ENCODE measurements around the gene SYNGAP1. TPM values are rescaled to one million over a fixed set of nuclear protein-coding genes. Genes with fewer than 3 reads are reported as not detected.
A peak's percentile ranks its signal among the peaks of the same experiment; 100 is the strongest.

Gene SYNGAP1
- total RNA-seq, 4 donors from 2014 or later: 4.9 to 37.2 (median 11.1) TPM

DNA sequence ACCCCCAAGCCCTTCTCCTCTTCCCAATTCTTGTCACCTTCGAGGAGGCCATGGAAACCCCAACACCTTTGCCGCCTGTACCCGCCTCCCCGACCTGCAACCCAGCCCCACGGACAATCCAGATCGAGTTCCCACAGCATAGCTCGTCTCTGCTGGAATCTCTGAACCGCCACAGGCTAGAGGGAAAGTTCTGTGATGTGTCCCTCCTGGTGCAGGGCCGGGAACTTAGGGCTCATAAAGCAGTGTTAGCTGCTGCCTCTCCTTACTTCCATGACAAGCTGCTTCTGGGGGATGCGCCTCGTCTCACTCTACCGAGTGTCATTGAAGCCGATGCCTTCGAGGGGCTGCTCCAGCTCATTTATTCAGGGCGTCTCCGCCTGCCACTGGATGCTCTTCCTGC lies 35.2 kb downstream of the SYNGAP1 start:
- H3K4me1 ChIP-seq: peaks cover 6 to 20% (median 17%) of the 10 kb centered on the region in 4 donors
- TF ChIP-seq, protein P1, sequence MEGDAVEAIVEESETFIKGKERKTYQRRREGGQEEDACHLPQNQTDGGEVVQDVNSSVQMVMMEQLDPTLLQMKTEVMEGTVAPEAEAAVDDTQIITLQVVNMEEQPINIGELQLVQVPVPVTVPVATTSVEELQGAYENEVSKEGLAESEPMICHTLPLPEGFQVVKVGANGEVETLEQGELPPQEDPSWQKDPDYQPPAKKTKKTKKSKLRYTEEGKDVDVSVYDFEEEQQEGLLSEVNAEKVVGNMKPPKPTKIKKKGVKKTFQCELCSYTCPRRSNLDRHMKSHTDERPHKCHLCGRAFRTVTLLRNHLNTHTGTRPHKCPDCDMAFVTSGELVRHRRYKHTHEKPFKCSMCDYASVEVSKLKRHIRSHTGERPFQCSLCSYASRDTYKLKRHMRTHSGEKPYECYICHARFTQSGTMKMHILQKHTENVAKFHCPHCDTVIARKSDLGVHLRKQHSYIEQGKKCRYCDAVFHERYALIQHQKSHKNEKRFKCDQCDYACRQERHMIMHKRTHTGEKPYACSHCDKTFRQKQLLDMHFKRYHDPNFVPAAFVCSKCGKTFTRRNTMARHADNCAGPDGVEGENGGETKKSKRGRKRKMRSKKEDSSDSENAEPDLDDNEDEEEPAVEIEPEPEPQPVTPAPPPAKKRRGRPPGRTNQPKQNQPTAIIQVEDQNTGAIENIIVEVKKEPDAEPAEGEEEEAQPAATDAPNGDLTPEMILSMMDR (IDR thresholded peaks at IDR 0.05): no peak
- TF ChIP-seq EP300 (IDR thresholded peaks at IDR 0.05; ENCODE audit: low read depth) (no peak), POLR2A (IDR thresholded peaks at IDR 0.05) (no peak), POLR2AphosphoS5 (IDR thresholded peaks at IDR 0.05) (no peak)
- H3K27me3 ChIP-seq: no peaks in the 10 kb centered on the region
- DNase-seq: no peak
- no peaks in the 10 kb centered on the region for H3K9me3 ChIP-seq
- intact Hi-C loops (cut with DNase I; ENCODE audit: low total_unique reads) (no loop called here), in situ Hi-C loops (cut with MboI; ENCODE audit: low pct_ligation_motif_present in 1 of 4, low pct_unique_long_range_greater_than_20kb in 1 of 4, low sequenced_read_pairs in 3 of 4) (no loop called here)
- H3K4me3 ChIP-seq: peak overlapping the region; percentile 66 to 81 (median 67)
- H3K36me3 ChIP-seq: no peaks in the 10 kb centered on the region
- WGBS, 2 donors (ENCODE audit: low coverage in 1 of 2): 57% methylated on average over 16 of the region's 16 CpGs; no CpG with 5 or more reads in 1 of the 2 donors
- peak overlapping the region; percentile 81 to 92 (median 82) for H3K27ac ChIP-seq

DNA sequence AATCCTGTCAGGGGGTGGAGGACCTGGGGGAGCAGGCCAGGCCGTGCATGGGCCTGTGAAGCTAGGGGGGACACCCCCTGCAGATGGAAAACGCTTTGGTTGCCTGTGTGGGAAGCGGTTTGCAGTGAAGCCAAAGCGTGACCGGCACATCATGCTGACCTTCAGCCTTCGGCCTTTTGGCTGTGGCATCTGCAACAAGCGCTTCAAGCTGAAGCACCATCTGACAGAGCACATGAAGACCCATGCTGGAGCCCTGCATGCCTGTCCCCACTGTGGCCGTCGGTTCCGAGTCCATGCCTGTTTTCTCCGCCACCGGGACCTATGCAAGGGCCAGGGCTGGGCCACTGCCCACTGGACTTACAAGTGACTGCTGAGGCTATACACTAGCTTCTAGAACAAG lies 36.3 kb downstream of the SYNGAP1 start:
- in situ Hi-C loops (cut with MboI; ENCODE audit: low pct_ligation_motif_present in 1 of 4, low pct_unique_long_range_greater_than_20kb in 1 of 4, low sequenced_read_pairs in 3 of 4): no loop called here
- no peak for DNase-seq
- H3K27ac ChIP-seq: no peak overlapping the region
- intact Hi-C loops (cut with DNase I; ENCODE audit: low total_unique reads): no loop called here
- no peaks in the 10 kb centered on the region for H3K27me3 ChIP-seq
- H3K4me1 ChIP-seq: peaks cover 6 to 20% (median 17%) of the 10 kb centered on the region in 4 donors
- H3K36me3 ChIP-seq: no peaks in the 10 kb centered on the region
- H3K4me3 ChIP-seq: no peak overlapping the region
- 92% methylated on average over 12 of the region's 12 CpGs; no CpG with 5 or more reads in 1 of the 2 donors for WGBS, 2 donors (ENCODE audit: low coverage in 1 of 2)
- no peaks in the 10 kb centered on the region for H3K9me3 ChIP-seq
- no peak for TF ChIP-seq POLR2AphosphoS5 (IDR thresholded peaks at IDR 0.05)
- TF ChIP-seq, protein P1 (IDR thresholded peaks at IDR 0.05): no peak
- no peak for TF ChIP-seq EP300 (IDR thresholded peaks at IDR 0.05; ENCODE audit: low read depth)
- no peak for TF ChIP-seq POLR2A (IDR thresholded peaks at IDR 0.05)

DNA sequence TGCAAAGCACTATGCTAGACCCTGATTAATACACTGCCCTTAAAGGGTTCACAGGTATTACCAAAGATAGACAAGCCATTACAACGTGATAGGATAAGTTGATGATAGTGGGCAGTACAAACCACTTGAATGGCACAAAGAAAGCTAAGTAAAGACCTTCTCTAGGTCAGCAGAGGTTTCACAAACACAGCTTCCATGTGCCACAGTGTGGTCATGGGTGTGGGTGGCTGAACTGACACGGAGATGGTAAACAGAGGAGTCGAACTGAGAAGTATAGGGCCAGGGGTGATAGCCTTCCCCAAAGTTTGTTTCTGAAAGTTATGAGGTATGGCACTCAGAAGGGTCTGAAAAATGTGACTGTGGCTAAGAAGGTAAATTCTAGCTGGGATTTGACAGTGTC lies 38.8 kb downstream of the SYNGAP1 start:
- H3K27me3 ChIP-seq: no peaks in the 10 kb centered on the region
- H3K36me3 ChIP-seq: no peaks in the 10 kb centered on the region
- no peak overlapping the region for H3K27ac ChIP-seq
- TF ChIP-seq POLR2A (IDR thresholded peaks at IDR 0.05) (no peak), EP300 (IDR thresholded peaks at IDR 0.05; ENCODE audit: low read depth) (no peak), POLR2AphosphoS5 (IDR thresholded peaks at IDR 0.05) (no peak)
- TF ChIP-seq, protein P1 (IDR thresholded peaks at IDR 0.05): no peak
- H3K9me3 ChIP-seq: no peaks in the 10 kb centered on the region
- in situ Hi-C loops (cut with MboI; ENCODE audit: low pct_ligation_motif_present in 1 of 4, low pct_unique_long_range_greater_than_20kb in 1 of 4, low sequenced_read_pairs in 3 of 4): no loop called here
- H3K4me3 ChIP-seq: no peak overlapping the region
- intact Hi-C loops (cut with DNase I; ENCODE audit: low total_unique reads): no loop called here
- H3K4me1 ChIP-seq: peaks cover under 1 to 11% (median 9%) of the 10 kb centered on the region in 4 donors
- DNase-seq: no peak
- WGBS, 2 donors (ENCODE audit: low coverage in 1 of 2): 66 to 79% methylated on average over 2 to 3 of the region's 3 CpGs

DNA sequence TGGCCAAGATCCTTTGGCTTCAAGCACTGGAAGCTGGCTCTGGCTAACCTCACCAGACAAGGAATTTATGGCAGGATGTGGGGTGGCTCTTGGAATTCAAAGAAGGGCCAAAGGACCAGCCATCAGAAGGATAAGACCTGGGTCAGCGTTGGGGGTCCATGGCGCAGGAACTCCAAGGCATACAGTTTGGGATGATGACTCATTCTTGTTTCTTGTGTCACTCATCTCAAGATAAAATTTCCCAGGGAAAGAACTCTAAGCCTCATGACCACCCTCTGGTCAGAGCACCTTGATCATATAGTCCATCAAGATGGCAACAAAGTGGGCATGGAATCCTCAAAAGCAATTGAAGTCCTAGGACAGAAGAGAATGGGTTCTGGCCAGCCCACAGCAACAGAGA lies 39.4 kb downstream of the SYNGAP1 start:
- Histone ChIP-seq H3K27me3 (no peaks in the 10 kb centered on the region), H3K27ac (no peak overlapping the region), H3K4me1 (peaks cover 0 to 10% (median 8%) of the 10 kb centered on the region in 4 donors), H3K4me3 (no peak overlapping the region), H3K9me3 (no peaks in the 10 kb centered on the region), H3K36me3 (no peaks in the 10 kb centered on the region)
- TF ChIP-seq, protein P1 (IDR thresholded peaks at IDR 0.05): no peak
- TF ChIP-seq EP300 (IDR thresholded peaks at IDR 0.05; ENCODE audit: low read depth): no peak
- no peak for DNase-seq
- in situ Hi-C loops (cut with MboI; ENCODE audit: low pct_ligation_motif_present in 1 of 4, low pct_unique_long_range_greater_than_20kb in 1 of 4, low sequenced_read_pairs in 3 of 4) (no loop called here), intact Hi-C loops (cut with DNase I; ENCODE audit: low total_unique reads) (no loop called here)
- WGBS, 2 donors (ENCODE audit: low coverage in 1 of 2): 85 to 92% methylated on average over 2 of the region's 2 CpGs
